Measurements from ENCODE around the gene TREML2. TPM values are rescaled to one million over a fixed set of nuclear protein-coding genes. Genes with fewer than 3 reads are reported as not detected.

The TREML2 gene
- total RNA-seq, 1 donor from 2014 or later, result not detected

DNA sequence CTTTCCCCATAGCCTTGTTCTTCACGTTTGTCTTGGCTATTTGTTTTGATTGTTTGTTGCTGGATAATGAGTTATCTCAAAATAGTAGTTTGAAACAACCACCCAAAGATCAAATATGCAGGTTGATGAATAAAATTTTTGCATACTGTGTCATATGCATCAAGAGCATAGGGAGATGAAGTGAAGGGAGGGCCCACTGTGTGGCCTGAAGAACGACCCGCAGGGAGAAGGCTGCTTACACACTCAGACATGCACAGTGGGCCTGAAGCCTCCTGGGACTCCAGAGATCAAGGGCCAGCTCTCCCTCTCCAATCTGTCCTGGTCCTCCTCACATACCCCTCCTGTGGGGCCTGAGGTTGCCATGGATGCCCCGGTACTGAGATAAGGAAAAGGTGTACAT lies 21.8 kb downstream of the TREML2 start:
- no peak for DNase-seq (ENCODE audit: low read depth)

DNA sequence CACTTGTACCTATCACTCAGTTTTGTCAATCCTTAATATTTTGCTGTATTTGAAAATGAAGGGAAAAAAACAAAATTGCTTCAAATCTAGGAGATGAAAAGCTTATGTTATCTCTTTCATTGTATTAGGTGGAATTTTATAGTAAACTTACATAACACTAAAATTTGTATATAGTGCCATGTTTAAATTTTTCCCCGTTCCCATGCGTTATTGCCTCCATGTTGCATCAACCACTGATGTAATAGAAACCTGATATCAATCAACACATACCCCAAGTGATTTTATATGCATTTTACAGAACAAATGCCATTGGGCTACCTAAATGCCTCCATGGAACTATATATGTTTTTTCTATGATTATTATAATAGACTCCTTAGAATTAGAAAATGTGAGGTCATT lies 23.3 kb downstream of the TREML2 start:
- DNase-seq (ENCODE audit: low read depth), result no peak

DNA sequence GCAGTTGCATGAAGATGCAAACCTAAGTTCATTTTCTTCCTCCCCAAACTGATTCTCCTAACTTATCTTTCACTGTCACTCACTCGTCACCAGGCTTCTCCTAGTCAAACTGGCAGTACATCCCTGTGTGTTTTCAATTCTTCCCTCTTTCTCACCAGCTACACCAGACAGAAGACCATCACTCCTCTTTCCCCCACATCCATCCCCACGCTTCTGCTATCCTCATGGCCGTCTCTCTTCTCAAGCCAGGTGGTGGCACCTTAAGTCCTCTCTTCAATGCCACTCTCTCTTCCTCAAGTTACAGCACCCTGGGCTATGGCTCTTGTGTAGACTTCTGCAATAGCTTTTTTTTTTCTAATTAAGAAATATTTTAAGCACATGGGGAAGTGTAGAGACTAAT lies 23.7 kb downstream of the TREML2 start:
- DNase-seq (ENCODE audit: low read depth), result no peak

DNA sequence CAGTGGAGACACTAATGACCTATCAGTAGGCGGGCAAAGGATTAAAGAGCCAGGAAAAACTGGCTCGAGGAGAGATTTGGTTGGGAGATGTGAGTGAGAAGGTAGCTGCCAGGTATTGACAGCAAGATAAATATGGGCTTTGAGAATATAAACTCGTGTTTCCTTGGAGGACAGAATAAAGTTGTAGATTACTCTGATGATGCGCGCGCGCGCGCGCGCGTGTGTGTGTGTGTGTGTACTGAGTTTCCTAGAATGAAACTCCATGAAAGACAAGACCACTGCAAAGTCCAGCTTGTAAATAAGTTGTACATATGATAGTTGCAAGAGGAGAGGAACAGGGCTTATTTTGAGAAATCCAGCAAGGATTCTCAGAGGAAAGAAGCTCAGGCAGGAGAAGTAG lies 24.8 kb downstream of the TREML2 start:
- no peak for DNase-seq (ENCODE audit: low read depth)

DNA sequence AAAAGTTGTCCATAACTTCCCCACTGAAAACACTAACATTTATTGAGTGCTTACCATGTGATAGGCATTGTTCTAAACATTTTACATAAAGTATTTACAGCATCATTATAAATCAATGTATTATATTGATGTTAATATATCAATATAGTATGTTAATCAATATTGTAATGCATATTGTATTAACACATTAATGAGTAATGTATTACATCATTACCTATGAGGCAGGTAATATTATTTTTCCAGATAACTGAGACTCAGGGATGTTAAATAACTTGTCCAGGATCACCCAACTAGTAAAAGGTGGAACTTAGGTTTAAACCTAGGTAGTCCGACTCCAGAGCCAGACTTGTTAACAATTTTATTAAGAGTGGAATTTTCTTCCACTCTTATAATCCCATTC lies 25.9 kb downstream of the TREML2 start:
- DNase-seq (ENCODE audit: low read depth), result no peak

DNA sequence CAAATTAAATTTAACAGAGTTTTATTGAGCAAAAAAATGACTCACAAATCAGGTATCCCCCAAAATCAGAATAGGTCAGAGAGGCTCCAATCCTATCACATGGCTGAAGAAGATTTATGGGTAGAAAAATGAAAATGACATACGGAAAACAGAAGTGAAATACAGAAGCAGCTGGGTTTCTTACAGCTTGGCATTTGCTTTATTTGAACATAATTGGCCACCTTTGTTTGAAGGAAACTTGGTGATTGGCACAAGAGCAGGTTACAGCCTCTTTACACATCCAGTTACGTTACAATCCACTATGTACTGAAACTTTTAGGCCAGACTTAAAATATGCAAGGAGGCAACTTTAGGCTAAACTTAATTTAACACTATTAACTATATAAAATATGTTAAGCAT lies 26.3 kb downstream of the TREML2 start:
- DNase-seq (ENCODE audit: low read depth), result no peak

DNA sequence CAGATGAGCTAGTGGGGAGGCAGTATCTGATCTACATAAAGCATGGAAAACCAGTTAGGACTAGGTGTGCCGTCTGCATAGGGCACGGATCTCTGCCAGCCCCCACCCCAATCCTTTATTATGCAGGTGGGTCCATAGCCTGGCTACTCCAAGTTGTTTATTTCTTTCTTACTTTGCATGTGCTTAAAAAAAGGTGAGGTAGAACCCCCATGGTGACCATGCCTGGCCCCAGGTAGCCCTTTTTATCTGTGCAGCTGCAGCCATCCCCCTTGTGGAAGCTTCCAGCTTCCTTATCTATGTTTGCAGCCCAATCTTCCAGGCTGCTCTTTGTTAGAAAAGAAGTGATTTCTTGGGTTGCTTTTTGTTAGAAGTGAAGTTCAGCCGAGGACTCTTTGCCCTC lies 29.0 kb downstream of the TREML2 start:
- no peak for DNase-seq (ENCODE audit: low read depth)

DNA sequence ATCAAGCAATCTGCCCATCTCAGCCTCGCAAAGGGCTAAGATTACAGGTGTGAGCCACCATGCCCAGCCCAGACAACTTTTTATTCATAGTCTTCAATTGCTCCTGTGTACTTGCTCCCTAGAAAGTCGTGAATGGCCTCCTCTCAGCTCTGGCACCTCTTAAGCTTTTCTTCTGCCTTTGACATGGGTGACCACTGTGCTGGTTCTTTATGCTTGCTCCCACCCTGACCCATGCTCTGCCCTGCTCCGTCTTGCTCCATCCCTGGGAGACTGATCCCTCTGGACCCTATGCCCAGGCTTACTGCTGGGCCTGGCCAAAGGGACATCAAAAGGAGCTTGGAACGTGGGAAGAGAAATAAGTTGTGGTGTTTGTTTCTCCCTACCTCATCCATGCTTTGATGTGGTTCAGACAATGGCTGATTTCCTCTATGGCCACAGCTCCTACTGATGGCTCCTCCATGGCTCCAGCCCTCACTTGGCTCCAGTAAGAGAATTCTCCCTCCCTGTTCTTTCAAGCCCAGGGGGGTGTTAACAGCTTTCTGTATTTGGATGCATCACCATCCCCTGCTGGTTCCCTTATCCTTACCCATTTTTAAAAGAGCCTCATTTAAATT lies 30.3 kb downstream of the TREML2 start:
- no peak for DNase-seq (ENCODE audit: low read depth)

DNA sequence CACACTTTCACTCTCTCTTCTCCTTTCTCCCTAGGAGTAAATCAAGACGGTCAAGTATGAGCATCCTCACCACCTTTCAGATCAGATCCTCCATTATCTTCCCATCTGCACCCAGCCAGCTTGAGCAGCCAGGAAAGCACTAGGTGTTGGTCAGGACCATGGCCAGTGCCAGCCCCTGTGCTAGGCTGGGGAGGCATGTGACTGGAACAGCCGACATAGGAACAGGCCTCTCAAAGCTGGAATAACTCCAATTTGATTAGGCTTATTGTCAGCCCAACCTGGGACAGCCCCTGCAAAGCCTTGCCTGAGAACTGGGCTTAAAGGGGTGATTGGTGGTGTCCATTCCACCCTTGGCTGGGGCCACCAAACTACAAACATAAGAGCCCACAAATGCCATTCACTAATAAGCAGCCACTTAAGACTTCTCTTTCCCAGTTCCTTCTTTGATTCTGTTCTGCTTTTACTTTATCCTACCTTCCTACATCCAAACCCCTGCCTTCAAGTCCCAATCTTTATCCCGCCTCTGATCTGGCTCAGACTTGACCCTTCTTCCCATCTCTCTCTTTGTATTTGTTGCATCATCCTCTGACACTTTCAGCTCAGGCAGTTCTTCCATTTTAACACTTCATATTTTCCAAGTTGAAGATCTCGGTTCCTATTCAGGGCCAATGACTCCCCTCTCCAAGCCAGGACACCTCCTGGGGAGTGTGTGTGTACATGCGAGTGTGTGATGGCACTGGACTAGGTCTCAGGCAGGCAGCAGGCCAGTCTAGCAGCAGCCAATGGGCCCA lies 33.6 kb downstream of the TREML2 start:
- peak; percentile 64 for DNase-seq (ENCODE audit: low read depth)

DNA sequence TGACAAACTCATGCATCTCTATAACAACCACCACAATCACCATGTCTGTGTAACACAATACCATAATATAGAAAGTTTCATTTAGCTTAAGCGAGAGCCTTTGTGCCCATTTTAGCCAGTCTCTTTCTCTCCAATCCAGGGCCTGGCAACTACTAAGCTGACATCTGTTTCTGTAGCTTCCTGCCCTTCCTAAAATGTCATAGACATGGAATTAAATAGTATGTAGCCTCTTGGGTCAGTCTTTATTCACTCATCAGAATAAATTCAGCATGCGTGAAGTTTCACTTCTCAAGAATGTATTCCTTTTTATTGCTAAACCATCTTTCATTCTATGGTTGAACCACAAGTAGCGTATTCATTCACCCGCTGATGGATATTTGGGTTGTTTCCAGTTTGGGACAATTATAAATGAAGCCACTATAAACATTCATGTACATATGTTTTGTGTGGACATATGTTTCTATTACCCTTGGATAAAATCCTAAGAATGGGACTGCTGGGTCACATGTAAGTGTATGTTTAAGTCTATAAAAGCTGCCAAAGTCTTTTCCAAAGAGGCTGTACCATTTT lies 36.3 kb downstream of the TREML2 start:
- DNase-seq (ENCODE audit: low read depth), result no peak

DNA sequence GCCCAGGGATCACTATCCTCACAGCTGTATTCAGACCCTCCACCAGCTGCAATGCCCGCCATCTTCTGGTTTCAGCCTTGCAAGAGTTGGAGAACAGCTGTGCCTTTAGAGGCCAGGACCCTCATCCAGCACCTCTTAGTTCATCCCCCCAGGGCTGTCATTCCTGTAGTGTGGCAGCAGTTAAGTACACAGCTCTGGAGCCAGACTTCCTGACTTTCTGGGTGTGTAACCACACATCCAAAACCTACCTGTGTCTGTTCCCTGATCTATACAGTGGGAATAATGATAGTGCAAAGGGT lies 37.6 kb downstream of the TREML2 start:
- no peak for DNase-seq (ENCODE audit: low read depth)

DNA sequence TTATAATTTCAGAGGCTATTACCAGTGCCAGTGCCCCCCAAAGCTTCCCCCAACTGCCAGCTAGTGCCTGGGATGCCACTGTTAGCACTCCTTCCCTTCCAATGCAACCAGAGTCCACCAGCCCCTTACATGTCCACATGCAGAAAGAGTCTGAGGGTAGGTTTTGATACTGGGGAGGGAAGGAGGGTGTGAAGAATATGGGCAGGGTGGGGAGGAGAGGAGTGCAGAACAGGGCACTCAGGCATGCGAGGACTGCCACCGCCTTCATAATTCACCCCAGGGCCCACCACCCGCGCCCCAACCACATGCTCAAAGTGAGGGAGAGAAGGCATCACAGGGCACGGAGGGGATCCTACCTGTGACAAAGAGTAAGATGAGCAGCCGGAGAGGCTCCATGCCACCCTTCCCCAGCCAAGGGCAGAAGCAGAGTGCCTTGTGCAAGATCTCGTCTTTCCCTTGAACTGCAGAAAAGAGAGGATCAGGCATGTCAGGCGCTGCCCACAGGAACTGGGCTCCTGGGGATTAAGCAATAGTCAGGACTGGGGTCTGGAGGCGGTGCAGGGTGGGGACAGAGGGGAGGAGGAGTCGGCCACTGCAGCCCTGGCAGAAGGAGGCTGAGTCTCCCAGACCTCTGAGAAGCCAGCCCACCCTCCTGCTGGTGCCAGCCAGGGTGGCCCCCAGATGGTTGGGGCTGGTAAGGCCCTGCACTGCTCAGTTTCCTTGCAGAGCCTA lies 38.1 kb downstream of the TREML2 start, which contains the start of gene TREM2:
TSS of gene TREM2 (minus strand) at position 430 of the 732 bp plus-strand sequence. CDS start at position 396, 34 bp downstream.
- DNase-seq (ENCODE audit: low read depth), result no peak

DNA sequence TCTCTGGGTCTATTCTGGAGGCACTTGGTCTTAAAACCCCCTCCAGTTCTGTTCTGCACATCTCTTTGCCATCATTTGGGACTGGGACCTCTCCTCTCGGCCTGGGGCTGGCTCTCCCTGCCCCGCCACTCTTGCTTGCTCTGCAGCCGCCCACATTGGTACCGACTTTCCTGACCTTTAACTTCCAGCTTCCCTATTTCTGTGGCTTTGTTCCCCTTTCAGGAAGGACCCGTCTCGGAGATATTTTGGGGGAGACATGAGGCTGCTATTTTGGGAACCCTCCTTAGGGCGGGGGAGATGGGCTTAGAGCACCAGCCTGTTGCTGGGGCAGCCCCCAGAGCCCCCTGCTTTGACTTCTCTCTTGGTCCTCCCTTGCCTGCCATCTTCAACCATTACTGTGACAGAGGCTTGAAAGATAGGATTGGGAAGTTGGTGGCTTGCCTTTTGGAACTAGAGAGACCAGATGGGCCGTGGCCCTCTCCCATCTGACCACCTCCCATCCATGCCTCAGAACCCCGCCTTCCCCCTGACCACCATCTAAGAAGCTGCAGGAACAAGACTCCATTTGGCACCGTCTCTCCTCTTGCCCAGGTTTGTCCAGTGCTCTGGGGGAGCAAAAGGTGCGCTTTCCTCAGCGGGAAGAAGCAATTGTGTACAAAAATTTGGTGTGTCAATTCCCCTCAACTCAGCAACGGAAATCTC lies 38.9 kb downstream of the TREML2 start:
- no peak for DNase-seq (ENCODE audit: low read depth)

DNA sequence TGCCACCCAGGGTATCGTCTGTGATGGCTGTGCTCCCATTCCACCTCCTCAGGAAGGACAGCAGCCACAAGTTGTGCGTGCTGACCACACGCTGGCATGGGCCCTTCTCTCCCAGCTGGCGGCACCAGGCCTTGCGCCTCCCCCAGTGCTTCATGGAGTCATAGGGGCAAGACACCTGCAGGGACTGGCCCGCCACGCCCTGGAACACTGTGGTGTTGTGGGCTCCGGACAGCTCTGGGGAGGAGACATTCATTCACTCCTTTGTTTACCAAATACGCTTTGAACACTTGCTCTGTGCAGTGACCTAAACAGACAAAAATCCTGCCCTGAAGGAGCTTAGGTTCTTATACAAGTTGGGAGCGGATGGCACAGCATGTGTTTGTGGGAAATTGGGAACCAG lies 39.6 kb downstream of the TREML2 start:
- peak; percentile 28 for DNase-seq (ENCODE audit: low read depth)

DNA sequence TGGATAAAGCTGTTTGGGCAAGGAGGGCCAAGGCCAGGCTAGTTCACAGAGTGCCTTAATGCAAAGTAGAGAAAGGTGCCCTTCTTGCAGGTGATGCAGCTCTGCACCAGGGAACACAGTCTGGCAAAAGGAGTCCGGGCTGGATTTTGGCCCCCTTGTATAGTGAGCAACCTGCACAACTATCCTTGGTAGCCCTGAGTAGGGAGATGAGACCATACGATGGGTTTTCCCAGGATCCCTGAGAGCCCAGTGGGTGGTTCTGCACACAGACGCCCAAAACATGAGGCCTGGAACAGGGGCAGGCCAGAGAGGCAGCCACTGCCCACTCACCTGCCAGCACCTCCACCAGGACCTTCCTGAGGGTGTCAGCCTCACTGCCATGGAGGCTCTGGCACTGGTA lies 40.0 kb downstream of the TREML2 start:
- DNase-seq (ENCODE audit: low read depth), result no peak

DNA sequence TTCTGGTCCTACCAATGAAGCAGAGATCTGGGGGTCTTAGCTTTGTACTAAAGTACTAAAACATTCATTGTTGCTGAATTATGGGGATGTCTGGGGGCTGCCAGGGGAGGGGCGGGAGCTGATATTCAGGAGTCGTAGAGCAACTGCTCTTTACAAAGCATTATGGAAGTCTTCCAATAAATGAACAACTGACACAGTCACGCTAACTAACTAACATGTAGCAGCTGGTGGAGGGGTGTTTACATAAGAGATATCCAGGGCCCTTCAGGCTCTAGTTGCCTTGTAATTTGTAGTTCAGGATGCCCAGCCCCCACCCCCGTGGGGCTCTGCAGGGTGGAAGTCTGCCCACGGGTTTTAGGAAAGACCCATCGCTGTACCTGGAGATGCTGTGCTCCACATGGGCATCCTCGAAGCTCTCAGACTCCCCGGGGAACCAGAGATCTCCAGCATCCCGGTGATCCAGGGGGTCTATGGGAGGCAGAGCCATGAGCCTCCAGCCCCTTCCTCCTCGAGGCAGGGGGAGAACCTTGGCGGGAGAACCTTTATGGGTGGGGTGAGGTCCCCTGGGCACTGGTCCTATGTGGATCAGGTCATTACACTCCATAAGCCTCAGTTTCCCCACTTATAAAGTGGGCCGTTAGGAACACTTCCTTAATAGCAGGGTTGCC lies 41.4 kb downstream of the TREML2 start:
- peak; percentile 69 for DNase-seq (ENCODE audit: low read depth)

DNA sequence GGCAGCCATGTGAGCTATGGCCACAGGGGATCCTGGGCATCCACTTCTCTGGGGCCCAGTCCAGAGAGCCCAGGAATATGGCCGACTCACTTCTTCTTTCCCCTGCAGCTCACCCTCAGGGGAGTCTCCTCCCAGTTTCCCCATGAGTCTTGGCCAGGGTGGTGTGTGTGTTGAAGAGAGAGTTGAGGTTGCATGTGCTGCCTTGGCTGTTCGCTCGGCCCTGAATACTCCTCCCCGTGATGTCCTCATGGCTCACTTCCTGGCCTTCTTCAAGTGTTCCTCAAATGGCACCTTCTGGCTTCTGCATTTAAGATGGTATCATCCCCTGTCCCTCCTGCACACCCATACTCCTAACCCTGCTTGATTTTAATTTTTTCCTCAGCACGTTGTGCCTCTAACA lies 43.6 kb downstream of the TREML2 start:
- no peak for DNase-seq (ENCODE audit: low read depth)

DNA sequence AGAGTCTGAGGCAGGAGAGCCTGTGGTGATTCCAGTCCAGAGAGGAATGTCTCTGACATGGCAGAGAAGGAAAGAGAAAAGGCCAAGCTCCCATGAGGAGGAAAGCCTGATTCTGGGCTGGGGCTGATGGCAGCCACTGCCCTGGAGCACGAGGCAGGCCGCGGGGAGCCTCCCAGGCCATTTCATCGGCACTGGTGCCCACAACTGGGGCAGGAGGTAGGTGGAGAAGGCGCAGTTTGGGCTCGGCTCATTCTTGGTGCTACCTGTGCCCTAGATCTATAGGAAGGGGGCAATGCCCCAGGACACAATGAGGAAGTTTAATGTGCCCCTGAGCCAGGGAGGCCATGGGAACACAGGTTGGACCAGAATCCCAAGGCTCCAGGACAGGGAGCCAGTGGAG lies 44.2 kb downstream of the TREML2 start:
- no peak for DNase-seq (ENCODE audit: low read depth)

DNA sequence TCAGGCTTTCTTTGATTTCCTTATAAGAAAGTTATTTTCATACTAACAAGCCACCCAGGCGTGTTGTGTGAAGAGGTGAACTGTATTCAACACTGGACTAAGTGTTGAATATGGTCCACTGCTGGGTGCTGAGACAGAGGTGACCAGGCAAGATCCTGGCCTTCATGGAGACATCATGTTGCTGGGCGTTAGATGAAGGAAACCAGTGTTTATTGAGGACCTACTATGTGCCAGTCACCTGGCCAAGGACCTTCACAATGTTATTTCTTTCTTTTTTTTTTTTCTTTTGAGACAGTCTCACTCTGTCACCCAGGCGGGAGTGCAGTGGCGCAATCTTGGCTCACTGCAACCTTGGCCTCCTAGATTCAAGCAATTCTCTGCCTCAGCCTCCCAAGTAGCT lies 44.9 kb downstream of the TREML2 start:
- DNase-seq (ENCODE audit: low read depth), result no peak

DNA sequence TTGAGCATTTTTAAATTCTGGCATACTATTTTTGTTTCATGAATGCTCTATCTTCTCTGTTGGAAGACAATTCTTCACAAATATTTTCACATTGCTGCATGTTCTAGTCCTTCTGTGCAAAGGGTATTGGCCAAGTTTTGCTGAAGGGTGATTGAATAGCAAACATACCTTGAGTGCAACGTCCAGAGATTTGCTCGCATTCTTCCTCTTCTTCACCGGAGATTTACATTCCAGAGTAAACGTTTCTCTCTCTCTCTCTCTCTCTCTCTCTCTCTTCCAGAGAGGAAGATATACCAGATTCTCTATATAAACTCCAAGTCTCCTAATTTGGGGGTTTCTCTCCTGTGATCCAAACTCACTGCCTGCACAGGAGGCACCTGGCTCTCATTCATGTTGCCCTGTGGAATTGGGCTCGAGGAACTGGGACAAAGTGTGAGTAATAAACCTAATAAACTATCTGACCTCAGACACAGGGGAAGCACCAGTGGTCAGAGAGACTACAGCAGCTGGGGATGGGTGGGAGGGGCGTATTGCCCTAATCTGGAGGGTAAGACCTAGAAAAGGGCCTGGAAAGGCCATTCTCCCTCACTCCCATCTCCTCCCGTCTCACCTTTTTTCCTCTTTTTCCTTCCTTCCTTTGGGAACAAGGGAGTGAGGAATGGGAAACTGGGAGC lies 45.7 kb downstream of the TREML2 start:
- DNase-seq (ENCODE audit: low read depth), result peak; percentile 79

Measured in myocyte (in vitro differentiated cells).